Astrocyte (in vitro differentiated cells and primary cell): ENCODE results near the gene CAT.

ENCODE experiments used
- EZH2 ChIP-seq: IDR thresholded peaks from 2 replicates; pipeline ENCODE4 v1.6.1; 2012; ENCODE audit warnings: mild to moderate bottlenecking, low read length, inconsistent platforms; ENCODE audit not compliant: insufficient read depth
- TF ChIP-seq, protein P1 (sequence below): IDR thresholded peaks from 2 replicates; pipeline ENCODE4 v1.5.1; 2011; ENCODE audit warnings: low read depth, mild to moderate bottlenecking, inconsistent platforms, low read length, moderate library complexity; ENCODE audit not compliant: insufficient read depth

DNA sequence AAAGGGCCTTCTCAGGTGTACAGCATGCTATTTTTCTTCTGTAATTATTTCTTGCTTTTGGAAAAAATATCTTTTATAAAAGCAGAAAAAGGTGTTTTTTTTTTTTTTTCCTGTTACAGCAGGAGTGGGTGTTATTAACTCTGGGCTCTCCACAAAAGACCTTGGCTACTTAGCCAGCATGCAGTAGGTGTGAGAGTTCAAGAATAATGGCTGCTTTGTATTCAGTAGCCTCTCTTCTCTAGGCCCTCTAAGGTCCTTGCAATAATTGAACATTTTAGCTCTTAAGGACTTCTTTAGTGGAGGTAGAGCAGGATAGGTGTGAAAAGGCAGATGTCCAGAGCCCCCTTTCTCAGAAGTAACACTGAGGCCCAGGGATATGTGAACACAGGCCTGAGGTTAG, 71.5 kb downstream of the CAT start:
- TF ChIP-seq, protein P1, sequence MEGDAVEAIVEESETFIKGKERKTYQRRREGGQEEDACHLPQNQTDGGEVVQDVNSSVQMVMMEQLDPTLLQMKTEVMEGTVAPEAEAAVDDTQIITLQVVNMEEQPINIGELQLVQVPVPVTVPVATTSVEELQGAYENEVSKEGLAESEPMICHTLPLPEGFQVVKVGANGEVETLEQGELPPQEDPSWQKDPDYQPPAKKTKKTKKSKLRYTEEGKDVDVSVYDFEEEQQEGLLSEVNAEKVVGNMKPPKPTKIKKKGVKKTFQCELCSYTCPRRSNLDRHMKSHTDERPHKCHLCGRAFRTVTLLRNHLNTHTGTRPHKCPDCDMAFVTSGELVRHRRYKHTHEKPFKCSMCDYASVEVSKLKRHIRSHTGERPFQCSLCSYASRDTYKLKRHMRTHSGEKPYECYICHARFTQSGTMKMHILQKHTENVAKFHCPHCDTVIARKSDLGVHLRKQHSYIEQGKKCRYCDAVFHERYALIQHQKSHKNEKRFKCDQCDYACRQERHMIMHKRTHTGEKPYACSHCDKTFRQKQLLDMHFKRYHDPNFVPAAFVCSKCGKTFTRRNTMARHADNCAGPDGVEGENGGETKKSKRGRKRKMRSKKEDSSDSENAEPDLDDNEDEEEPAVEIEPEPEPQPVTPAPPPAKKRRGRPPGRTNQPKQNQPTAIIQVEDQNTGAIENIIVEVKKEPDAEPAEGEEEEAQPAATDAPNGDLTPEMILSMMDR = no peak
- no peak for TF ChIP-seq EZH2
